SK-N-MC (cell line): Measurements from ENCODE around the gene ERICH4.

ENCODE experiments used
- DNase-seq: peaks from one replicate; pipeline ENCODE4 v3.0.0-alpha.2; 2011; ENCODE audit warnings: low read depth, low spot score
- H3K27ac ChIP-seq: fragments of 200-600 bp; sonication (generic); 2 replicates; pipeline ENCODE4 v1.5.1; 2016; ENCODE audit warnings: mixed run types
- H3K36me3 ChIP-seq: fragments of 200-600 bp; sonication (generic); 2 replicates; pipeline ENCODE4 v1.6.1; 2017; ENCODE audit warnings: antibody characterized with exemption, low read length, mixed read lengths; ENCODE audit not compliant: insufficient read depth
- H3K4me3 ChIP-seq: fragments of 200-600 bp; sonication (generic); 2 replicates; pipeline ENCODE4 v1.5.1; 2016
- H3K9ac ChIP-seq: fragments of 200-600 bp; sonication (generic); 2 replicates; pipeline ENCODE4 v1.8.0; 2017; ENCODE audit warnings: mixed run types, mixed read lengths; ENCODE audit not compliant: insufficient read length
- H3K9me3 ChIP-seq: fragments of 200-600 bp; sonication (generic); 2 replicates; pipeline ENCODE4 v1.6.1; 2017; ENCODE audit warnings: low read depth, mild to moderate bottlenecking, antibody characterized with exemption, low read length, moderate library complexity, mixed read lengths
- EZH2 ChIP-seq: fragments of 200-600 bp; sonication (generic); IDR thresholded peaks from one replicate; pipeline ENCODE4 v1.6.1; 2017; ENCODE audit warnings: antibody characterized with exemption
- FOXP2 ChIP-seq: optimal IDR thresholded peaks from 2 replicates; pipeline ENCODE3; 2011; ENCODE audit warnings: mild to moderate bottlenecking, moderate library complexity; ENCODE audit not compliant: insufficient read depth; ENCODE audit errors: extremely low read length, control extremely low read depth
- POLR2AphosphoS5 ChIP-seq: IDR thresholded peaks from 2 replicates; pipeline ENCODE4 v1.6.1; 2012; ENCODE audit warnings: mild to moderate bottlenecking, low read depth, low read length, borderline replicate concordance

Gene ERICH4

GRCh38 chr19:41422456-41422855, 20.5 kb upstream of the ERICH4 start:
- no peak overlapping the region for H3K27ac ChIP-seq
- TF ChIP-seq POLR2AphosphoS5 (no peak), FOXP2 (no peak), EZH2 (no peak)
- no peak overlapping the region for H3K4me3 ChIP-seq
- H3K9ac ChIP-seq: no peak overlapping the region
- no peaks in the 10 kb centered on the region; the same call in 1 of the 2 replicates for H3K36me3 ChIP-seq
- no peaks in the 10 kb centered on the region for H3K9me3 ChIP-seq
- no peak for DNase-seq

- H3K36me3 ChIP-seq: no peaks in the 10 kb centered on the region; the same call in 1 of the 2 replicates
- no peak overlapping the region for H3K27ac ChIP-seq
- no peak overlapping the region for H3K4me3 ChIP-seq
- no peak for TF ChIP-seq FOXP2
- TF ChIP-seq POLR2AphosphoS5: no peak
- no peak for TF ChIP-seq EZH2
- no peak overlapping the region for H3K9ac ChIP-seq
- no peaks in the 10 kb centered on the region for H3K9me3 ChIP-seq
- no peak for DNase-seq
These were observed 20.0 kb upstream of the ERICH4 start for GRCh38 chr19:41422955-41423354.

- no peak overlapping the region for H3K27ac ChIP-seq
- DNase-seq: no peak
- no peak for TF ChIP-seq FOXP2
- TF ChIP-seq POLR2AphosphoS5: no peak
- TF ChIP-seq EZH2: no peak
- H3K4me3 ChIP-seq: no peak overlapping the region
- H3K9ac ChIP-seq: no peak overlapping the region
- no peaks in the 10 kb centered on the region; the same call in 1 of the 2 replicates for H3K36me3 ChIP-seq
- no peaks in the 10 kb centered on the region for H3K9me3 ChIP-seq
These were observed 18.4 kb upstream of the ERICH4 start for GRCh38 chr19:41424335-41425173.

- no peak overlapping the region for H3K27ac ChIP-seq
- no peak overlapping the region for H3K9ac ChIP-seq
- TF ChIP-seq EZH2: no peak
- TF ChIP-seq FOXP2: no peak
- TF ChIP-seq POLR2AphosphoS5: no peak
- no peak overlapping the region for H3K4me3 ChIP-seq
- no peak for DNase-seq
- H3K36me3 ChIP-seq: no peaks in the 10 kb centered on the region
- H3K9me3 ChIP-seq: no peaks in the 10 kb centered on the region
These were observed 17.5 kb upstream of the ERICH4 start for GRCh38 chr19:41425174-41426115.

GRCh38 chr19:41426116-41426841, 16.7 kb upstream of the ERICH4 start:
- H3K9ac ChIP-seq: no peak overlapping the region
- no peak overlapping the region for H3K4me3 ChIP-seq
- no peak overlapping the region for H3K27ac ChIP-seq
- TF ChIP-seq EZH2 (no peak), FOXP2 (no peak), POLR2AphosphoS5 (no peak)
- H3K9me3 ChIP-seq: no peaks in the 10 kb centered on the region
- no peak for DNase-seq
- H3K36me3 ChIP-seq: peaks cover 5% of the 10 kb centered on the region; the same call in 1 of the 2 replicates

- peak within 1 kb of the TSS; percentile 49 for H3K4me3 ChIP-seq
- TF ChIP-seq FOXP2 (no peak), EZH2 (no peak), POLR2AphosphoS5 (0 out of 2 replicates have a peak, but pooled peaks have one; percentile 35)
- no peak within 1 kb of the TSS for H3K27ac ChIP-seq
- no peak for DNase-seq
- H3K9ac ChIP-seq: peak within 1 kb of the TSS; percentile 53
- H3K9me3 ChIP-seq: no peaks in the 10 kb centered on the region
- peaks cover 11% of the 10 kb centered on the region; the same call in 1 of the 2 replicates for H3K36me3 ChIP-seq
These were observed 15.9 kb upstream of the ERICH4 start, which contains the start of gene B3GNT8 for GRCh38 chr19:41426952-41427646. Gene B3GNT8, minus strand, starts transcription at chr19:41427374. Its CDS starts 596 bp downstream, at chr19:41426778.
